Tibial artery (tissue), 4 donors: ENCODE measurements around the gene PRKAG2.
"Not testable (repeated sequence)": the region's sequence is repeated elsewhere in the genome, so short reads cannot be mapped to it uniquely, and the experiment has no call there.

Experiments
- DNase-seq, 2 donors: peaks; one replicate each; pipeline ENCODE4 v3.0.0-alpha.2; 2019
- H3K27ac ChIP-seq, 2 donors: fragments of 200-600 bp; sonication (generic) in 1 of 2; 1 replicate in 1 of 2; 2 replicates in 1 of 2; pipeline ENCODE4 v1.5.1; 2018 to 2019; ENCODE audit warnings: mild to moderate bottlenecking in 1 of 2
- H3K27me3 ChIP-seq, 2 donors: fragments of 200-600 bp; sonication (generic) in 1 of 2; one replicate each; pipeline versions ENCODE4 v1.5.1 to v1.6.0; 2016 to 2019
- H3K36me3 ChIP-seq, 3 donors: fragments of 200-600 bp; sonication (generic) in 2 of 3; one replicate each; pipeline ENCODE4 v1.5.1; 2016 to 2019; ENCODE audit warnings: mild to moderate bottlenecking in 2 of 3
- H3K4me1 ChIP-seq, 4 donors: fragments of 200-600 bp; sonication (generic) in 2 of 4; 1 replicate in 3 of 4; 2 replicates in 1 of 4; pipeline ENCODE4 v1.5.1; 2016 to 2019
- H3K4me3 ChIP-seq, 2 donors: fragments of 200-600 bp; sonication (generic) in 1 of 2; 1 replicate in 1 of 2; 2 replicates in 1 of 2; pipeline ENCODE4 v1.5.1; 2018 to 2019; ENCODE audit warnings: mild to moderate bottlenecking in 2 of 2
- H3K9me3 ChIP-seq, 3 donors: fragments of 200-600 bp; sonication (generic) in 1 of 3; one replicate each; pipeline ENCODE4 v1.5.1; 2016 to 2019
- CTCF ChIP-seq, 2 experiments: fragments of 200-600 bp in 1 of 2; fragments of 450-650 bp in 1 of 2; IDR thresholded peaks; one replicate each; pipeline ENCODE4 v1.5.1; 2017 to 2019; ENCODE audit warnings: antibody characterized with exemption in 2 of 2, mild to moderate bottlenecking in 1 of 2, moderate library complexity in 1 of 2
- intact Hi-C: fragments of 100-400 bp; cut with DNase I; formaldehyde crosslinking; loops from one replicate; pipeline ENCODE4 v1.15.0; 2023; ENCODE audit warnings: low total_unique reads

The PRKAG2 gene

DNA sequence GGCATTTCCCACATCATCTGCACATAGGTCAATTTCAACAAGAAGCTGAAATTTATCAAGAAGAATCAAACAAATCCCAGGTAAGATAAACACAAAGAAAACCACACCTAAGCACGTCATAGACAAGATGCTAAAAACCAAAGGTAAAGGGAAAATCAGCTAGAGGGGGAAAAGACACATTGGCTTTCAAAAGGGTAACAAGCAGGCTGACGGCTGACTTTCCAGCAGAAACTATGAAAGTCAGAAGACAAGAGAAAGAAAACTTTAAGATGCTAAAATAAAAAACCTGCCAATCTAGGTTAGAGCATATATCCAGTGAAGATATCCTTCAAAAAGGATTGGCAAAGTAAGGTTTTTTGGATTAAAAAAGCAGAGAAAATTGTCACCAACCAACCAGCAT lies 297.3 kb downstream of the PRKAG2 start:
- intact Hi-C loops: no loop called here
- no peak overlapping the region for H3K4me3 ChIP-seq
- H3K9me3 ChIP-seq: peaks cover 0 to 10% (median 7%) of the 10 kb centered on the region in 3 donors
- H3K27ac ChIP-seq: no peak overlapping the region
- TF ChIP-seq CTCF (IDR thresholded peaks at IDR 0.05): no peak
- DNase-seq: no peak
- H3K36me3 ChIP-seq: peaks cover 0 to 12% (median 8%) of the 10 kb centered on the region in 3 donors
- H3K4me1 ChIP-seq: no peaks in the 10 kb centered on the region
- no peaks in the 10 kb centered on the region for H3K27me3 ChIP-seq

DNA sequence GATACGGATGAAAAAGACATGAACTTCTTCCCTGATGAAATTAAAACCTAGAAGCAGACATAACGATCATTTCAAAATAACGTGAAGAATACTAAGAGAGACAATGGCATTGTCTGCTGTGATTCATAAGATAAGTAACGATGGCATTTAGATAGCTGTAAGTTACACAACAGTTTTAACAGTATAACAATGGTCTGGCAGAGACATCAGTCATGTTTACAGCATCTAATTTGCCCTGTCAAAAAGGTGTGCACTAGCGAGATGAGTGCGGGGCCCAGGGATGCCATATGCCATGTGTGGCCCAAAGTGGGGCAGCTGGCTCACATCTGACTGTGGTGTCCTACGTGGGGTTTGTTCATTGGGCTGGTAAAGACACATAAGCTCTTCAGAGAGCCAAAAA lies 301.5 kb downstream of the PRKAG2 start:
- DNase-seq: no peak
- Histone ChIP-seq H3K4me3 (no peak overlapping the region), H3K36me3 (peaks cover 0 to 24% (median 8%) of the 10 kb centered on the region in 3 donors), H3K4me1 (no peaks in the 10 kb centered on the region), H3K27me3 (no peaks in the 10 kb centered on the region), H3K9me3 (peaks cover 0 to 10% (median 7%) of the 10 kb centered on the region in 3 donors), H3K27ac (no peak overlapping the region)
- intact Hi-C loops: no loop called here
- no peak for TF ChIP-seq CTCF (IDR thresholded peaks at IDR 0.05)

DNA sequence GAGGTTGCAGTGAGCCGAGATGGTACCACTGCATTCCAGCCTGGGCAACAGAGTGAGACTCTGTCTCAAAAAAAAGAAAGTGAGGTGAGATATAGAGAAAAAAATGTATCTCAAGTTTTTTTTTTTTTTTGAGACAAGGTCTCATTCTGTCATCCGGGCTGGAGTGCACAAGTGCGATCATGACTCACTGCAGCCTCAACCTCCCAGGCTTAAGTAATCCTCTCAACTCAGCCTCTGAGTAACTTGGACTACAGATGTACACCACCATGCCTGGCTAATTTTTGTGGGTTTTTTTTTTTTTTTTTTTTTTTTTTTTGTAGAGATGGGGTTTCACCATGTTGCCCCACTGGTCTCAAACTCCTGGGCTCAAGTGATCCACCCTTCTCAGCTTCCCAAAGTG lies 303.9 kb downstream of the PRKAG2 start:
- H3K27me3 ChIP-seq, H3K27ac ChIP-seq, intact Hi-C loops, H3K4me1 ChIP-seq, H3K9me3 ChIP-seq, DNase-seq, H3K4me3 ChIP-seq: not testable (repeated sequence)
- peaks cover 16 to 32% (median 18%) of the 10 kb centered on the region in 3 donors for H3K36me3 ChIP-seq

DNA sequence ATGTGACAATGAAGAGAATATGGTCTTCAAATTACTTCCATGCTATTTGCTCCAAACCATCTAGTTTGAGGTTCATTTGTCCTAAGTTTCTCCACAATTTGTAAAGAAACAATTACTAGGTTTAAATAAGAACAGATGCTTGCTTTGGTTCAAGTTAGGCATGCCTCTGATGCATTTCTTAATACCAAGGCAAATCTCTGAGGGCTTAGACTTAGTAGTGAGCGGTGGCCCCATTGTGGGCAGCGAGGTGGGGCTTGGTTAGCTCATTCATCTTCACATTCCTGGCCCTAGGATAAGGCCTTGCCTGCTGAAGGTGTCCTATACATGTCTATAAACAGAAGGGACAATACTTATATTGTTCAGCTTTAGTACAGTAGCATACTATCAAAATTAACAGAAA lies 304.8 kb downstream of the PRKAG2 start:
- DNase-seq: no peak

DNA sequence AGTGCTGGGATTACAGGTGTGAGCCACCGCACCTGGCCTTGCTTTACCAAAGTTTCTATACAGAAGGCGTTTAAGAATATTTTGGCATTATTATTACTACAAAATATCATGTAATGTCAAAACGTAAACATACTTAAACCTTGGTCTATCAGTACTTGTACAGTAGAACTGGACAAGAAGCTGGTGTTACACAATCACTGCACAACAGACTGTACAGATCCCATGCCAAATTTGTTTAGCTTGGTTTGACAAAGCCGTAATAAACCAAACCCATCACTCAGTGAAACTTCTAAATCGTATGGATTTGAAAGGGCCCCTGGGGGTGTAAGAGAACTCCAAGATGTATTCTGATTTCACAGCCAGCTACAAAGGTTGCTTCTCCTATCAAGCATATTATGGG lies 305.4 kb downstream of the PRKAG2 start:
- no peak overlapping the region for H3K27ac ChIP-seq
- DNase-seq: no peak
- H3K9me3 ChIP-seq: no peaks in the 10 kb centered on the region
- peaks cover 16 to 32% (median 18%) of the 10 kb centered on the region in 3 donors for H3K36me3 ChIP-seq
- H3K4me1 ChIP-seq: peaks cover 0 to 16% (median 8%) of the 10 kb centered on the region in 4 donors
- no peaks in the 10 kb centered on the region for H3K27me3 ChIP-seq
- intact Hi-C loops: no loop called here
- TF ChIP-seq CTCF (IDR thresholded peaks at IDR 0.05): no peak
- H3K4me3 ChIP-seq: no peak overlapping the region

More for the DNA sequence above, 304.8 kb downstream of the PRKAG2 start:
- no peak for TF ChIP-seq CTCF (IDR thresholded peaks at IDR 0.05)
- intact Hi-C loops: no loop called here
- no peaks in the 10 kb centered on the region for H3K27me3 ChIP-seq
- H3K9me3 ChIP-seq: no peaks in the 10 kb centered on the region
- H3K4me1 ChIP-seq: peaks cover 0 to 9% (median 3%) of the 10 kb centered on the region in 4 donors
- H3K27ac ChIP-seq: no peak overlapping the region
- H3K36me3 ChIP-seq: peaks cover 16 to 32% (median 18%) of the 10 kb centered on the region in 3 donors
- no peak overlapping the region for H3K4me3 ChIP-seq

- peak; percentile 47 to 49 for TF ChIP-seq CTCF (IDR thresholded peaks at IDR 0.05)
- no peak overlapping the region for H3K27ac ChIP-seq
- DNase-seq: no peak
- H3K9me3 ChIP-seq: no peaks in the 10 kb centered on the region
- H3K27me3 ChIP-seq: no peaks in the 10 kb centered on the region
- H3K4me3 ChIP-seq: no peak overlapping the region
- H3K36me3 ChIP-seq: peaks cover 9 to 28% (median 21%) of the 10 kb centered on the region in 3 donors
- intact Hi-C loops: no loop called here
- H3K4me1 ChIP-seq: peaks cover 0 to 17% (median 8%) of the 10 kb centered on the region in 4 donors
Observed at GRCh38 chr7:151570366-151570915, 306.5 kb downstream of the PRKAG2 start.
